ENCODE data around the gene SNAP29.
"Not testable (repeated sequence)": the region's sequence is repeated elsewhere in the genome, so short reads cannot be mapped to it uniquely, and the experiment has no call there.

Gene SNAP29

GRCh38 chr22:20858615-20859416, at the start of gene SNAP29, which contains the start of gene PI4KA:
Gene SNAP29, plus strand, starts transcription at chr22:20859007. Its CDS starts 104 bp downstream, at chr22:20859111.
Gene PI4KA, minus strand, starts transcription at chr22:20858811. Its CDS starts 86 bp downstream, at chr22:20858725.
- H3K4me3 ChIP-seq (ENCODE audit: low read depth, low read length) = peak within 1 kb of the TSS; percentile 80
- peak; percentile 95 for DNase-seq (ENCODE audit: low read depth)

DNA sequence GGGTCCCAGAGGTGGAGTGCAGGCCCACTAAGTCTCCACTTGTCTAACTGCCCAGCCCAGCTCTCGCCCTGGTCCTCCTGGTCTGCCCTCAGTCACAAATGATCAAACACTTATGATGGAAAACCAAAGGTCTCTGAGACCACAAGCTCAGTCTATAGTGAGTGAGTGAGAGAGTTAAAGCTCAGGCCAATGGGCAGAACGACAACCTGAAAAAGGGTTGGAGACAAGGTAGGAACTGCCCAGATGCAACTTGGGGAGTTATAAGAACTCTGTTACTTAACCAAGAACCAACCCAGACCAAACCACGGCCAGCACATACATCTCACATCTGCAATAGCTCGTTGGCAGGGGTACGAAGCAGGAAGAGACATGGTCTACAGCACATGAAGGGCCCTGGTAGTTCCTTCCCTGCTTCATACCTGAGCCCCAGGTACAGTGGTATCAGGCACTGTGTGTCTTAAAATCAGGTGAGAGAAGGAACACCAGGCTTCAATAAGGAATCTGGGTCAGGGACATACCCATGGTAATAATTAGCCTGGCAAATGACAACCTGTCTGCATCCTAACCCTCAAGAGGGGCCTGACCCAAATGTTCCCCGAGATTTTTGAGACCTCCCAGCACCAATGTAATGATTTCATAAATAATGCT, 49.1 kb upstream of the SNAP29 start:
- DNase-seq (ENCODE audit: low read depth) = no peak
- no peak overlapping the region for H3K4me3 ChIP-seq (ENCODE audit: low read depth, low read length)

- no peak for DNase-seq (ENCODE audit: low read depth)
Observed at GRCh38 chr22:20810645-20811044, 48.2 kb upstream of the SNAP29 start.

DNA sequence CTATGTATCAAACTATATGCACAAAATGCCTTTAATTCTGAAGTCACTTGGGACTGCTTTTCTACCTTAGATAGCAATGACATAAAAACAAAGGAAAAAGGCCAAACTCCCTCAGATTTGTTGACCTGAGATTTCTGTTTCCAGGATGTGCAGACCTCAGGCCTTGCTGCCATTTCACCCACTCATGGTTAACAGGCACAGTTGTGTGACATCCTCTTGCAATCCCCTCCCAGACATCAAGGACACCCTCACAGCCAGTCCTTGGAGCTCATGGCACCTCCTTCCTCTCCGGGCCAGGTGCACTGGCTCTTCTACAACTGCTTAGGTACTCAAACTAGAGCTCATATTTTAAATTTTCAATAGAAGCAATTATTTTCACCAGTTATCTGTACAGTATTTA, 47.6 kb upstream of the SNAP29 start:
- no peak for DNase-seq (ENCODE audit: low read depth)
- no peak overlapping the region for H3K4me3 ChIP-seq (ENCODE audit: low read depth, low read length)

More at GRCh38 chr22:20810645-20811044, 48.2 kb upstream of the SNAP29 start:
- no peak overlapping the region for H3K4me3 ChIP-seq (ENCODE audit: low read depth, low read length)

- no peak overlapping the region for H3K4me3 ChIP-seq (ENCODE audit: low read depth, low read length)
- DNase-seq (ENCODE audit: low read depth) = no peak
Observed at GRCh38 chr22:20811971-20812660, 46.7 kb upstream of the SNAP29 start.

- no peak overlapping the region for H3K4me3 ChIP-seq (ENCODE audit: low read depth, low read length)
- DNase-seq (ENCODE audit: low read depth) = no peak
Observed at GRCh38 chr22:20813056-20813455, 45.8 kb upstream of the SNAP29 start.

DNA sequence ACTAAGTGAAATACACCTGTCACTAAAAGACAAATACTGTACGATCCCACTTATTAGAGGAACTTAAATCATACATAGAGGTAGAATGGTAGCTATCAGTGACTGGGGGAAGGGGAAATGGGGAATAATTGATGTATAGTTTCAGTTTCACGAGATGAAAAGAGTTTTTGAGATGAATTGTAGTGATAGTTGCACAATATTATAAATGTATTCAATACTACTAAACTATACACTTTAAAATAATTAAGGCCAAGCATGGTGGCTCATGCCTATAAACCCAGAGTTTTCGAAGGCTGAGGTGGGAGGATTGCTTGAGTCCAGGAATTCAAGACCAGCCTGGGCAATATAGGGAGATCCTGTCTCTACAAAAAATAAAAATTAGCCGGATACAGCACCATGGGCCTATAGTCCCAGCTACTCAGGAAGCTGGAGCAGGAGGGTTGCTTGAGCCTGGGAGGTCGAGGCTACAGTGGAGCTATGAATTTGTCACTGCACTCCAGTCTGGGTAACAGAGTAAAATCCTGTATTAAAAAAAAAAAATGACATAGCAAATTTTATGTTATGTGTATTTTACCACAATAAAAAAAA, 44.5 kb upstream of the SNAP29 start:
- DNase-seq (ENCODE audit: low read depth) = no peak
- H3K4me3 ChIP-seq (ENCODE audit: low read depth, low read length) = no peak overlapping the region

DNA sequence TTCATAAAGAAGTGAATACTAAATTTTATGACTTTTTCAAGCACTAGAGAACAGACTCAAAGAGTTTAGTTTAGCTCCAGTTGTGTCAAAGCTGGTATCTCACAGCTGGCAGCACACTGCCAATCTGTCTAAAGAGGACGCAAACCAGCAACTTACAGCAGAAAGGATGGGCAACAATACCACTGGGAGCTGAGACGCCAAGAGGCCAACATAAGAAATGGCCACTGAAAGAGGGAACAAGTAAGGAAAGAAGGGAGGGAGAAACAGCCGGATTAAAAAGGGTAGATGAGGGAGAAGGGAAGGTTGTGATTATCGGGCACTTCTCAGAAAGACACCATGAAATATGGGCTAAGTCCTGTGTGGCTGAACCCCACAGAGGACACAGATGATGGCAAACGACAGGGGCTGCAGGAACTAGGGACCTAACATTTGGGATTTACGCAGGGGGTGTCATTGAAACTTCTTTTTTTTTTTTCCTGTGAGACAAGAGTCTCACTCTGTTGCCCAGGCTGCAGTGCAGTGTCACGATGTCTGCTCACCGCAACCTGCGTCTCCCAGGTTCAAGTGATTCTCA, 43.2 kb upstream of the SNAP29 start:
- DNase-seq (ENCODE audit: low read depth) = no peak
- H3K4me3 ChIP-seq (ENCODE audit: low read depth, low read length) = no peak overlapping the region

- H3K4me3 ChIP-seq (ENCODE audit: low read depth, low read length) = no peak overlapping the region
- no peak for DNase-seq (ENCODE audit: low read depth)
Observed at GRCh38 chr22:20816559-20816958, 42.2 kb upstream of the SNAP29 start.

DNA sequence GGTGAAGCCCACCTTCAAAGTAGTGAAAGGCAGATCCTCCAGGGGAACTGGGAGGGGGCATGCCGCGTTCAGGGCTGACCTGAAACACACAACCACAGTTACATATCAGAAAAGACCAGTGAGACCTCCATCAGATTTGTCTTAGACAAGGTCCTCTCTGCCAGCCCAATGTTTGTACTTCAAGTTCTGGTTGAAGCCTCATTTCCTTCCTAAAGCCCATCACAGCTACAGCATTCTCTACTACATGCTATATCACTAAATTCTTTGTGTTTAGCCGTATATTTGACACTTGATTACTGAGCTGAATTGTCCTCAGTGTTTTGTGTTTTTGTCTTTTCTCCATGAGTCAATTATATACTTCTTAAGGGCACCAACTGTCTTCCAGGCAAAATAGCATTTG, 40.3 kb upstream of the SNAP29 start:
- no peak for DNase-seq (ENCODE audit: low read depth)

DNA sequence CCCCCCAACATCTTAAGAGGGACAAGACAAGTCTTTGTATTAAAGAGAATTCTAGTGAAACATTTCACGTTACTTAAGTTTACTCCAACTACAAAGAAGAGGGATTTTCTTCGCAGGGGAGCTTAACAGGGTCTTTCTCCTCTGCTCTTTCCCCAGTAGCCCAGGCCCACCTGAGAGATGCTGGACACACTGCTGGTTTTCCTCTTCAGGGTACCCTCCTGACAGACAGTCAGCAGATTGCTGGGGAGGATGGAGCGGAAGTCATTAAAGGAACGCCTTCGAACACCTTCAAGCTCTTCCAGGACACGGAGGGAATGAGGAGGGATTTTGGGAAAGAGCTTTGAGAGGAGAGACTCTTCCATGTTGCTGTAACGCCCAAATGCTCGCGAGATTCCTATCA, 39.3 kb upstream of the SNAP29 start:
- no peak overlapping the region for H3K4me3 ChIP-seq (ENCODE audit: low read depth, low read length)
- DNase-seq (ENCODE audit: low read depth) = no peak

More for the DNA sequence above, 40.3 kb upstream of the SNAP29 start:
- no peak overlapping the region for H3K4me3 ChIP-seq (ENCODE audit: low read depth, low read length)

DNA sequence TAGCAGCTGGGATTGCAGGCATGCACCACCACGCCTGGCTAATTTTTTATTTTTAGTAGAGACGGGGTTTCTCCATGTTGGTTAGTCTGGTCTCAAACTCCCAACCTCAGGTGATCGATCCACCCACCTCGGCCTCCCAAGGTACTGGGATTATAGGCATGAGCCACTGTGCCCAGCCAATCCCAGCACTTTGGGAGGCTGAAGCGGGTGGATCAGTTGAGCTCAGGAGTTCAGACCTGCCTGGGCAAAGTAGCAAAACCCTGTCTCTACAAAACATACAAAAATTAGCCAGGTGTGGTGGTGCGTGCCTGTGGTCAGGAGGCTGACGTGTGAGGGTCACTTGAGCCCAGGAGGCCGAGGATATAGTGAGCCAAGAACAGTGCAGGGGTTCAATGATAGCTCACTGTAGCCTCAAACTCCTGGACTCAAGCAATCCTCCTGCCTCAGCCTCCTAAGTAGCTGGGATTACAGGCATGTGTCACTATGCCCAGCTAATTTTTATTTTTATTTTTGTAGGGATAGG, 37.0 kb upstream of the SNAP29 start:
- not testable (repeated sequence) for DNase-seq (ENCODE audit: low read depth); H3K4me3 ChIP-seq (ENCODE audit: low read depth, low read length)

GRCh38 chr22:20822240-20822639, 36.6 kb upstream of the SNAP29 start:
- no peak overlapping the region for H3K4me3 ChIP-seq (ENCODE audit: low read depth, low read length)
- no peak for DNase-seq (ENCODE audit: low read depth)

DNA sequence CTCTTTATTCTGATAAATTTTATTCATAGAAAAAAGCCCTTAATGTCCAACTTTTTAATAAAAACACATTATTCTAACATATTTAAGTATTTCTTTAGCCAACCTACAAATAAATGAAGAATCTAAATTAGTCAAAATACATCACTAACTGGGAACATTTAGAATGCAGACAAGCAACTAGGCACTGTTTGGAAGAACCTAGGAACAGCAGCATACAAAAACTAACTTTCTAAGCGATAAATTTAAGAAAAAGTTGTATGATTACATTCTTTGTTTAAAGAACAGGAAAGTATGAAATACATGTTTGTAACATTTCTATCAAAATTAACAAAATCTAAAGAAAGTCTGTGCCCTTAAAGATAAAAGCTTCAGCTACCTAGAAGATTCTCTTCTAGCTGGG, 35.5 kb upstream of the SNAP29 start:
- no peak for DNase-seq (ENCODE audit: low read depth)
- no peak overlapping the region for H3K4me3 ChIP-seq (ENCODE audit: low read depth, low read length)

DNA sequence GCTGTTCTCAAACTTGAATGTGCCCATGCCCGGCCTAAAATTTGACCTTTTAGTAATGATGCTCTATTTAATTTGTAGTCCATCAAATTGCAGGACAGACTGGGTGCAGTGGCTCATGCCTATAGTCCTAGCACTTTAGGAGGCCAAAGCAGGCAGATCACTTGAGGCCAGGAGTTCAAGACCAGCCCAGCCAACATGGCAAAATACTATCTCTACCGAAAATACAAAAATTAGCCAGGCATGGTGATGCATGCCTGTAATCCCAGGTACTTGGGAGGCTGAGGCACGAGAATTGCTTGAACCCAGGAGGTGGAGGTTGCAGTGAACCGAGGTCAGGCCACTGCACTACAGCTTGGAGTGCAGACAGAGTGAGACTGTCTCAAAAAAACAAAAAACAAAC, 33.6 kb upstream of the SNAP29 start:
- not testable (repeated sequence) for H3K4me3 ChIP-seq (ENCODE audit: low read depth, low read length); DNase-seq (ENCODE audit: low read depth)

GRCh38 chr22:20825624-20826023, 33.2 kb upstream of the SNAP29 start:
- no peak overlapping the region for H3K4me3 ChIP-seq (ENCODE audit: low read depth, low read length)
- DNase-seq (ENCODE audit: low read depth) = no peak

- H3K4me3 ChIP-seq (ENCODE audit: low read depth, low read length); DNase-seq (ENCODE audit: low read depth): not testable (repeated sequence)
Observed at GRCh38 chr22:20826373-20827152, 32.2 kb upstream of the SNAP29 start.

- H3K4me3 ChIP-seq (ENCODE audit: low read depth, low read length) = no peak overlapping the region
- DNase-seq (ENCODE audit: low read depth) = no peak
Observed at GRCh38 chr22:20829491-20830134, 29.2 kb upstream of the SNAP29 start.

All from skeletal muscle cell (primary cell).